ENCODE measurements around the gene EFNA2.

EFNA2 gene

DNA sequence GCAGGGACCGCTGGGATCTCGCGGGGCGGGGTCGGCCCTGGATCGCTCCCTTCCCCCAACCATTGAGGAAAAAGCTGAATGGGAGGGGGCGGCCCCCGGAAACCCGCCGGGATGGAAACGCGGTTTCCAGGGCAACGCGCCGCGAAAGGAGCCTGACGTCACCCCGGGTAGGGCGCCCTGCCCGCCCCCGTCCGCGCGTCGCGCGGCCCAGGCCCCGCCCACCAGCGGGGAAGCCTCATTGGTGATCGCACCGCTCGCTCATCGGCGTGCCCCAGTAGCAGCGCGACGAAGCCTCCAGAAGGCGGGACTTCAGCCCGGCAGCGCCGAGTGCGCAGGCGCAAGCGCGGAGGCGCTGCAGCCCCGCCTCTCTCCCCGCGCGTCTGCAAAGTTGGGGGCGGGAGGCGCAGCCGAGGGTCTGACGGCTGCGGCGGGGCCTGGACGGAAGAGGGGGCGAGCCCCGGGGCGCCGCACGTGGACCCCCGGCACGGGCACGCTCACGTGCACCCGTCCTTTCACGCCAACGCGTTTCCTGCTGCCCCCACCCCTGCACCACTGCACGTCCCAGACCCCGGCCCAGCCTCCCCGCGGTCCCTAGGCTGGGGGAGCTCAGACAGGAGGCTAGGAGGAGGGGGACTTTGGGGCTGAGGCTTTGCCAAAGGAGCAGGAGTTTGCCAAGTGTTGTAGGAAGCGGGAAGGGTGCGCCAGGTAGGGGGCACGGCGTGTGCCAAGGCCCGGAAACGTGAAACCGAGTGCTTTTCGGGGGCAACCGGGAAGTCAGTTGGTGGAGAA, 24.7 kb upstream of the EFNA2 start:
- peak; percentile 98 to 99 for DNase-seq

DNA sequence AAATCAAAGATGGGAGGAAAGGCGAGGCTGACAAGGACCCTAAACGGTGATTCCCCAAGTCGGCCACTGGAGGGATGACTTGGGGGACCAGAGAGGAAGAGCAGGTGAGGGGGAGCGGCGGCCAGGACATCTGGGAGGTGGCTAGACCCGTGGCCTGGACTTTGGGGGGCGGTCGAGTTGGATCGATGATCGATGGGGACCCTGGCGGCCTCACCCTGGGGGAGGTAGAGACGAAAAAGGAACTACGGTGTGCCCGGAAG, 24.2 kb upstream of the EFNA2 start:
- DNase-seq: peak; percentile 41 to 65

DNA sequence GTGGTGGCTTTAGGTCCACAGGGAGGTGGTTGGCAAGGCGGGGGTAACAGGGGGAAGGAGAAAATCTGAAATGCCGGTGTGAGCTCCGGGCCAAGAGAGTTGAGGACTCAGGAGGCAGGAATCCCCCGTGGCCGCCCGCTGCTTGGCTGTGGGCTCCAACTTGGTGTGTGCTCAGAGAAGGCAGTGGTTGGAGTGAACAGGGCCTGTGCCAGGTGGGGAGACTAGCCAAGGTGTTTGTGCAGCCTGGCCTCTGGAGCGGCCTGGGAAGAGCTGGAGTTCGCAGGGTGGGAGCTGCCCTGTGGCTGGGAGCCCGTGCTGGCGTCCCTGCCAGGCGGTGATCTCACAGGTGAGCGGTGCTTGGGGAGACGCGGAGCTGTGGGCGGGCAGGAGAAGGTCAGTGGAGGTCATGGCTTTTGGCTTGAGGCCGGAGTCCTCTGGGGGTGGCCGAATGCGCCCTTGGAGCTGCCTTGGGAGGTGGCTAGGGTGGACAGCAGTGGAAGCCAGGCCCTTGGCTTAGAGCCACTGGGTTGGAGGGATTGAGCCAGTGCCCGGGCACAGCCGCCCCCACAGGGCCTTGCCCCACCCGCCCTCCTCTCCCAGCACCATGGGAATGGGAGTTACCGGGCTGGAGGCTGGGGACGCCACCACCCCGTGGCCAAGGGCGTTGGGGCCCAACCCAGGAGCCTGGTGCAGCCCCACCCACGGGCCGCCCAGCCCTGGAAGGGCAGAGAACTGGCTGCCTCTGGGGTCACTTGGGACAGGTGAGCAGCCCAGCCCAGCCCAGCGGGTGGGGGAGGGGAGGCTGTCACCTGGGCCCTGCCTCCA, 23.7 kb upstream of the EFNA2 start:
- DNase-seq: peak; percentile 40 to 64

DNA sequence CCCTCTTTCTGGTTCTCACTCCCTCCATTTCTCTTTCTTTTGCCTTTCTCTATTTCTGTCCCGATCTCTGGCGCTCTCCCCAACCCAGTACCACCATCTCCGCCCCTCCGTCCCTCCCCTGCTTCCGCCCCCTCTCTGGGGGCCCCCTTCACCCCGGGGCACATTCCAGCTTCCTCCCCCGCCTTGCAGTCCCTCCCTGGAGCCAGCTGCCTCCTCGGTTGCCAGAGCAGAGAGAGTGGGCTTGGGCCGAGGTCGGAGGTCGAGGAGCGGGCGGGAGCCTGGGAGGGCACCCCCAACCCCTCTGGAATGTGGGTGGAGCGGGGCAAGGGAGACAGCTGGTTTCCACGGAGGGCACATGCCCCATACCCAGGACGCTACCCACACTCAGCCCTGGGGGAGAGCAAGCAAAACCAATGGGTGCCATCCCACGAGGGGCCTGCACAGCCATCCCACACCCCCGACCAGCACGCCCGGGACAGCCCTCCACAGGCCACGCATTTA, 23.0 kb upstream of the EFNA2 start:
- no peak for DNase-seq

DNA sequence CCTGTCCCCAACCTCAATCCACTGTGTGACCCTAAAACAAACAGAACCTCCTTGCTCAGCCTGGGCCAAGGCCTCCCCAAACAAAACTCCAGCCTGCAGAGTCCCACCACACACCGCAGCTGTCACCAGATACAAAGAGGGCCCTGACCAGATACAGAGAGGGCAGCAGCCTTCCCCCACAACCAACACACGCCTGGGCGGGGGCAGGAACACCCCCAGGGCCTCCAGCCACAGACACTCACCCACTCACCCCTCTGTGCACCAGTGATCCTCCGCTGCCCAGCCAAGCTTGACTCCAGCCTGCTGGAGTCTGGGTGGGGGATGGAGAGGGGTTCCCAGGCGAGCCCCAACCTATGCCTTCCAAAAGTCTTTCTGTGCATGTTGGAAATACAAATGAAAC, 22.5 kb upstream of the EFNA2 start:
- DNase-seq: no peak

DNA sequence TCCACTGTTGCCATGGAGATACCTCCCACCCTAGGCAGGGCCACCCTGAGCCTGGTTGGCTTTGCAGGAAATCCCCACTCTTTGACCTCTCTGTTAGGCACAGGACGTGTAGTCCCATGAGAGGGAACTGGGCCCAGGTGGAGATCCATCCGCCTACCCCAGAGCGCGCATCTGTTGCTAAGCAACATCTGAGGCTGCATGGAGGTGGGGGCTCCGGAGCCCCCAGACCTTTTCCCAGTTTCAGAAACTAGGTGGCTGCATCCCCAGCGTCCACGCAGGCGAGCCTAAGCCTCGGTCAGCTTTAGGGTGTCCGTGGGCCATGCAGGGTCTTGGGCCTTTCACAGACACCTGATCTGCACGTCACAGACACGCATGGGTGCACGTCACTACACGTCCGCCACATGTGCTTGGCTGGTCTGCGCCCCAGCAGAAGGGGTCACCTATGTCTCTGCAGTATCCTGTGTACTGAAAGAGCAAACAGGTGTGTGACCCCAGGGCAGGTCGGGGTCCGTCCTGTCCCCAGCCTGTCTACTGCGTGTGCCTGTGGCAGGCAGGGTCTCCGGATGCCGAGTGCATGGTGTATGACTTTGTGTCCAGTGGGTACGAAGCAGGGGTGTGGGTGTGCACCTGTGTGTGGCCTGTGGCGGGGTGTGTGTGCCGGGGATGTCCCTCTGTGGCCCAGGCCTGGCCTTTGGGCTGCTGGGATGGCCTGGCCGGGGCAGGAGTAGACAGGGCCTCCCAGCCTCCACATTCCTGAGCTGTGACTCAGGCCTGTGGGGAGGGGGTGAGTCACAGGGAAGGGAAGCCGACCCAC, 20.7 kb upstream of the EFNA2 start:
- DNase-seq: peak in 1 of 2 donors; percentile 30

DNA sequence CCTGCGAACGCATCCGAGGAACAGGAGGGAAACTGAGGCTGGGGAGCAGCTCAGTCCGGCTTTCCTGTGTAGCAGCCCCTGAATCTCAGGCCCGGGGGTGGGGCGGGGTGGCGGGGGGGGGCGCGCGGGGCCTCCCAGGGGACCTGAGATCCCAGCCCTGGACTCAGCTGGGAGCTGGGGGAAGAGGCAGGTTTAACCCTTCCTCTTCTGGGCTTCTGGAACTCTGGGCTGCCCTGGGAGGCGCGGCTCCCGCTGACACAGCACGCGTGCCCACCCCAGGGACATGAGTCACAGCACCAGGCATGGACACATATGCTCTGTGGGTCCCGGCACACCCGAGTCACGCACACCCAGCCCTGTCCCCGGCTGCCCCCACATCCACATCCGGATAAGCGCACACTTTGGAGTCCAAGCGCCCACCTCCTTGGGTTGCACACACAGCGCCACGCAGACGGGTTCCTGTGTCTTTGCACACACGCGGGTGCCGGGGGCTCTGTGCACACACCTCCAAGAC, 20.0 kb upstream of the EFNA2 start:
- peak; percentile 39 to 50 for DNase-seq

DNA sequence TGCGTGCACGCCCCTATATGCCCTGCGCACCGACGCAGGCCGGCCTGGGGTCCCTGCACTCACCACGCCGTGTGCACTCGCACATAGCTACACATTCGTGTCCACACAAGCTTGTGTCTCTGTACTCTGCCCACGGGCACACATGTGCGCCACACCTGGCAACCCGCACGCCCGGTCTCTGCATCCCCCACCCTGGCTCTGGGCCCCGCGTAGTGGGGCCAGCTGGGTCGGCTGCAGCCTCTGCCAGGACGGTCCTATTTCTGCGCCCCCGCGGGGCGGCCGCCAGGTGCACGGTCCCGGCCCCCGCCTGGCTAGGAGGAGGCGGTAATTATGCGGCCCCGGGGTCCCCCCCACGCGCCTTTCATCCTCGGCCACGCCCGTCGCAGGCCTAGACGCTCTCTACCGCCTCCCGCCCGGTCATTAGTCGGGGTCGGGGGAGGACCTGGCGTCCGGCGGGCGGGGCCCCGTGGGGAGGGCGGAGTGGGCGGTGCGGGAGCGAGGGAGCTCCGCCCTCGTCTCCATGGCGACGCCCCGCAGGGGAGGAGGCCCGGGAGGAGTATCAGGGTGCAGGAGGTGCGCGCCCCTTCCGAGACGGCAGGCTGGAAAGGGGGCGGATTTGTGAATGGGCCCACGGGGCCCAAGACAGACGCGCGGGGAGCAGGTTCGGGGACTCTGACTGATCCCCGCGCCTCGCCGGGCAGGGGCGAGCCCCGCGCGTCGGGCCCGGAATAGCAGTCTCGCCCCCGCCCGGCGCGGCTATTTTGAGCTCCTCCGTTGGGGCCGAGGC, 19.4 kb upstream of the EFNA2 start:
- peak; percentile 86 to 94 for DNase-seq

DNA sequence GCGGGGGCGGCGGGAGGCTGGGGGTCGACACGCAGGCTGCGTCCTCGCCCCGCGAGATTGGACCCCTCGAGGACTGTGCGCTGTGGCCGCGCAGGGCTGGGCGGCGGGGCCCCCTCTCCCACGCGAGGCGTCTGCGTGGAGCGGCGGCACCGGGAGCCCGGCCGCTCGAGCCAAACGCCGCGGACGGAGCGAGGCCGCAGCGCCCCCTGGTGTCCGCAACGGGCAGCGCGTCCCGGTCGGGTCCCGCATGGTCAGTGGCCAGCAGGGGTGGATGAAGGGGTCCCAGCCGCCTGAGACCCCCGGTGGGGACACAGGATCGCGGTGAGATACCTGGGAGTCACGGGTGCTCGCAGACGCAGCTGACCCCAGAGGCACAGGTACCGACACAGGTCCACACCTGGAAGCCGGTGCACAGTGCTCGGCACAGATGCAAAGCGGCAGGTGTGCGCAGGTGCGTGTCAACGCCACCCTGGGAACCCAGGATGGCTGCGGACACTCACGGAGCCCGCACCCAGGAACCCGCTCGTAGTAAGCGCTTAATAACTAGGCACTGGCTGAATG, 18.7 kb upstream of the EFNA2 start:
- peak; percentile 64 to 74 for DNase-seq

DNA sequence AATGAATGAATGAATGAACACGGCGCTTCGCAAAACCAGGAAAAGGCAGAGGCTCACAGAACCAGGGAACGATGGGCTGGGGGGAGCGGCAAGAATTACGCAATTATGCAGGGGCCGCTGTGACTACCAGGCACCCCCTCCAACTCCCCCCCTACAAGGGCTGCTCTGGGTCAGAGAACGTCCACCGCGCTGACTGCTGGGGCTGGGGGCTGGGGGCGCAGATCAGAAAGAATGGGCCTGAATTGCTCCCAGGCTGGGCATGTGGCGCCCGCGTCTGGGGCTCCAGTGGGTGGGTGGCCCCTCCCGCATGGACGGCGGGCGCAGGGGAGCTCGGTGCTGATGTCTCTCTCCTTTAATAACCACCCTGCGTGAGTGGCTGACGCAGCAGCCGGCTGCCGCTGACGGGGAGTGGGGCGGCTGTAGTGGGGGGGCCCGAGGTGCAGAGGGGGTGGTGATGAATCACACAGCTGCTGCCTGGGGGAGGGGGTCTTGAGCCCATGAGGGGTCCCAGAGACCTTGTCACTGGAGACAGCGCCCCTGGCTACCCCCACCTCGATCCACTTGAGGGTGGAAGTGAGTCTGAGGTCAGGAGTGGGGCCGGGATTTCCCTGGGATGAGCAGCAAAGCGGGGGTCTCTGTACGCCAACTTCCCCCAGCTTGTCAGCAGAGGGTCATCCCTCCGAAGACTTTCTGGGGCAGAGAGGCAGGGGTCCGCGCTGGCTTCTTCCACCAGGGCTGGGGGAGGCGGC, 18.0 kb upstream of the EFNA2 start:
- DNase-seq: no peak

DNA sequence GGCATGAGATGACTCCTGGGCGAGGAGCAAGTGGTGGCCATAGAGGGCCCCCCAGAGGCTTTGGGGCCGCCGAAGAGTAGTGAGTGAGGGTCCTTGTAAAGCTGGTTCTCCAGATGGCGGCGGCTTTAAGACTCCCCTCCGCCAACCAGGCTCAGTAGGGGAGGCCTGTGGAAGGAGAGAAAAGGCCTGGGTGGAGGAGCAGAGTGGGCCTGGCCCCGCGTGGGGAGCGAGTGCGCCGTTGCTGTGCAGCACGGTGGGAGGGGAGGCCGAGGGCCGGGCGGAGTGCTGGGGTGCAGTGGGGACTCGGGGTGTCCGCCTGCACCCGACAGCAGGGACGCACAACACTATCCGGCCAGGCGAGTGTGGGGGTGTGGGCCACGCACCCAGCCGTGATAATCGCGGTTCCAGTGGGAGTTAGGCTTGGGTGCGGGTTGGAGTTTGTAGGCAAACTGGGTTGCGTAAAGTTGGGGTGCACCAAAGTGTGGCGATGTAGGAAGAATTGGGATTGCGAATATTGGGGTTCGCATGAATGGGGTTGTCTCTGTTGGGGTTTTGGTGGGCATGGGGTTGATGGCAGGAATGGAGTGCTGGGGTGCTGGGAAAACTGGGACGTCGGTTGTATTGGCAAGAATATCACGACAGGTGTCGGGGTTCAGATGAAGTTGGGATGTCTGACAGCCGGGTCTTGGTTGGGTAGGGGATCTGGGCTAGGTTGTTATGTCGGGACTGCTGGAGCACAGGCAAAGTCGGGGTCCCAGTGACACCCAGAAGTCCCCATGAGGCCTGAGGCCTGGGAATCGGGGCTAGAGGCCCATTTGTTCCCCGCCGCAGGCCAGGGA, 17.2 kb upstream of the EFNA2 start:
- DNase-seq: peak in 1 of 2 donors; percentile 3

DNA sequence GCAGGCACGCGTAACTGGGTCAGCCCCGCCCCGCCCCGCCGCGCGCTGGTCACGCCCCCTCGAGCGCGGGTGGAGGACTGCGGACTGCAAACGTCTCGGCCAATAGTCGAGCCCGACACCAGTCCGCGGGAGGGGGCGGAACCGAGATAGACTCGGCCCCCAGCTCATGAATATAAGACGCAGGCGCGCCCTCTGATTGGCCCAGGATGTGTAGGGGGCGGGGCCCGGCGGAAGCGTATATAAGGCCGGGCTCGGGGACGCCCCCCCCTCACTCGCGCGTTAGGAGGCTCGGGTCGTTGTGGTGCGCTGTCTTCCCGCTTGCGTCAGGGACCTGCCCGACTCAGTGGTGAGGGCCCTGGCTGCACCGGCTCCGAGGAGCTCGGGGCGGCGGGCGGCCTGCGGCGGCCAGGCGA, 16.6 kb upstream of the EFNA2 start, which contains the start of gene CIRBP:
Gene CIRBP, plus strand, starts transcription at position 268 of the 413 bp plus-strand sequence. CDS start 1,602 bp downstream, outside the sequence.
- DNase-seq: peak; percentile 100

DNA sequence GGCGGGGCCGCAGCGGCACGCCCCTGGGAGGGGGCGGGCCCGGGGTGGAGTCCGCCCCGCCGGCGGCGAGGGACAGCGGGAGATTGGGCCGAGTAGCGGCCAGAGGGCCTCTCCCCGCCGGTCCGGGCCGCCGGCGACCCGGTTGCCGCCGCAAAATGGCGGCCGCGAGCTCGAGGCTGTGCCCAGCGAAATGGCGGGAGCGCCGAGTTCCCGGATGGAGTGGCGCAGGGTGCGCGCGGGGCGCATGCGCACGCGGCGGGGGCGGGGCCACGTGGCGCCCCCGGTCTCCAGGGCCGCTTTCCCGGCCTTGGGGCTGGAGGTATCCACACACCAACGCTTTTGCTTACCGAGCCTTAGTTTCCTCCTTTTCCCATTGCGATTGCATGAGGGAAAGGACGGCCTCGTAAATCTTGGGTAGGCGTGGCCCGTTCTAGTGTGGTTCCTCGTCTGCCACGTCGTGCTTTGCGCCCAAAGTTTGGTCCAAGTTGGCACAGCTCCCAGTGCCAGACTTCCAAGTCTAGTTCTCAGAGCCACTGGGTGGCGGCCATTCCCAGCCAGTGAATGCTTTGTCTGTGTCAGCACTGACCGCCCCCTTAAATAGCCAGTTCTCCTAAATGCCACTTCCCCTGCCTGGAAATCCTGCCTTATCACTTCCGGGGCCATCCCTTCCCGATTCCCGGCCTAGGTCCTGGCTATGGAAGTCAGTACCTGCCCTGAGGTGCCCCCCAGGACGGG, 16.0 kb upstream of the EFNA2 start:
- DNase-seq: peak; percentile 86 to 90

DNA sequence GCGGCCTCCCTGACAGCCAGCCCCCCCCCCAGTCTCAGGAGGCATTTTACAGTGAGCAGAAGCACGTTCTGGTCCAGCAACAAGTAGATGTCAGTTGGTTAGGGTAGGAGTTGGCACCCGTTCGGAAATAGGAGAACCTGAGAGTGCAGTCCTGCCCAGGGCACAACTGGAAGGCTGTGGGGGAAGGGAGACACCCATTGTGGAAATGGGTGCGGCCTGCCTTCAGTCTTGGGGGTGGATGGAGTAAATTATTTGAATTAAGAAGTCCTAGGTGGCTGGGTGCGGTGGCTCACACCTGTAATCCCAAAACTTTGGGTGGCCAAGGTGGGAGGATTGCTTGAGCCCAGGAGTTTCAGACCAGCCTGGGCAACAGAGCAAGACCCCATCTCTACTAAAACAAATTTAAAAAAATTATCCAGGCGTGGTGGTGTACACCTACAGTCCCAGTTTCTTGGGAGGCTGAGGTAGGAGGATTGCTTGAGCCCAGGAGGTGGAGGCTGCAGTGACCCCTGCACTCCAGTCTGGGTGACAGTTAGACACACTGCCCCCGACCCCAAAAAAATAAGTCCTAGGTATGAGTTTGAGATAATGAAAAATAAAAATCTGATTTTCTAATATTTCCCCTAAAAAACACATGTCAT, 15.3 kb upstream of the EFNA2 start:
- no peak for DNase-seq

DNA sequence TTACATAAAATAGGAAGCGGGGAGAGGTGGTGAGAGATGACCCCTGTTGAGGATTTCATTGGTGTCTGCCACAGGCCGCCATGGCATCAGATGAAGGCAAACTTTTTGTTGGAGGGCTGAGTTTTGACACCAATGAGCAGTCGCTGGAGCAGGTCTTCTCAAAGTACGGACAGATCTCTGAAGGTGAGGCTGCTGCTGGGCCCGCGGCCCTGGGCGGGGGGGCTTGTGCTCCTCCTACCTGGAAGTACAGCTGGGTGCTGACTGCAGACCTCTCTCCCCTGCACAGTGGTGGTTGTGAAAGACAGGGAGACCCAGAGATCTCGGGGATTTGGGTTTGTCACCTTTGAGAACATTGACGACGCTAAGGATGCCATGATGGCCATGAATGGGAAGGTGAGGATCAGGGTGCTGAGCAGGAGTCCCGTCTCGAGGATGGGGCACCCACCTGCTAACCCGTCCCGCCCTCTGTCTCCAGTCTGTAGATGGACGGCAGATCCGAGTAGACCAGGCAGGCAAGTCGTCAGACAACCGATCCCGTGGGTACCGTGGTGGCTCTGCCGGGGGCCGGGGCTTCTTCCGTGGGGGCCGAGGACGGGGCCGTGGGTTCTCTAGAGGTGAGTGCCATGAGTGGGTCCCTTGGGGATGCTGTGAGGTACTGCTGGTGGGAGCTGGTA, 14.7 kb upstream of the EFNA2 start:
- no peak for DNase-seq

DNA sequence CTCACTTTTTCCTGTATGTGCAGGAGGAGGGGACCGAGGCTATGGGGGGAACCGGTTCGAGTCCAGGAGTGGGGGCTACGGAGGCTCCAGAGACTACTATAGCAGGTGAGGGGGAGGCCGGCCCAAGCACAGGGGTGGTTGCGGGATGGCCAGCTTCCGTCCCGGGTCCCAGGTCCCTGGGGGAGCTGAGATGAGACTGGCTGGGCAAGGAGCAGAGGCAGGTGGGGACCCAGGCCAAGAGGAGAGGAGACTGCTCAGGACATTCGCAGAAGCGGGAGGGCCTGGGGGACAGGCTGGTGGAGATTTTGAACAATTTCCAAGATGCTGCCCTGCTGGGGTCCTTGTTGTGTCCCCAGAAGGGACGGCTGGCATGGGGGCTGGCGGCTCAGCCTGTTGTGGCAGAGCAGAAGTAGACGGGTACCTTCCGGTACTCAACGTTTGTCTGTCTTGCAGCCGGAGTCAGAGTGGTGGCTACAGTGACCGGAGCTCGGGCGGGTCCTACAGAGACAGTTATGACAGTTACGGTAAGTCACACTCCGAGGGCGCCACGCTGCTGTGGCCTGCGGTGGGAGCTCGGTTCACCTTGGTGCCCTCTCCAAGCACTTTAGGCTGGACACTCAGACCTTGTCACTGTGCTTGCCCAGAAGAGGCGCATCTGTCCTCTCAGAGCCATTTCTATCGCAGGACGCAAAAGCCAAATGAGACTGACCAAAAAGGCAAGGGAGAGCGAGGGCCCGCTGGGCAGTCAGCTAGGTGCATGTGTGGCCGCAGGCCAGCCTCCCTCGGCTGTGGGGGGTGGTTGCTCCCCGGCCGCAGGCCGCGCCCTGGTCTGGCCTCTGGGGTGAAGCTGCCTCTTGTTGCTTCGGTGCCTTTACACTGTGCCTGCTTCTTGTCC, 13.9 kb upstream of the EFNA2 start:
- no peak for DNase-seq

All from CD4-positive, alpha-beta T cell treated with Interferon alpha-2 for 1 hour (primary cell).